GM23248 (cell line): ENCODE measurements around the gene SLC6A4.

ENCODE experiments used
- EZH2 ChIP-seq: fragments of 200-600 bp; sonication (generic); IDR thresholded peaks from 2 replicates; pipeline ENCODE4 v1.6.1; 2018; ENCODE audit warnings: antibody characterized with exemption, mild to moderate bottlenecking; ENCODE audit not compliant: insufficient read depth, poor library complexity, severe bottlenecking
- EZH2phosphoT487 ChIP-seq: fragments of 200-600 bp; sonication (generic); IDR thresholded peaks from 2 replicates; pipeline ENCODE4 v1.6.1; 2018; ENCODE audit warnings: antibody characterized with exemption, moderate library complexity, mild to moderate bottlenecking, low read depth; ENCODE audit not compliant: insufficient read depth

- no peak for TF ChIP-seq EZH2phosphoT487
- no peak for TF ChIP-seq EZH2
Observed at GRCh38 chr17:30187573-30187972, 47.9 kb downstream of the SLC6A4 start.
